Thoracic aorta (tissue), 2 donors: Measurements from ENCODE around the gene PRDM1. TPM values are rescaled to one million over a fixed set of nuclear protein-coding genes. Genes with fewer than 3 reads are reported as not detected.

Experiments used
- ATAC-seq: fragments of 150-250 bp; one replicate; pipeline ENCODE4 v1.8.0; 2017; ENCODE audit warnings: low read depth; ENCODE audit not compliant: insufficient number of reproducible peaks, low FRiP score
- DNase-seq: peaks from one replicate; pipeline ENCODE4 v3.0.0-alpha.2; 2020; ENCODE audit warnings: low spot score
- H3K27ac ChIP-seq, 2 donors: fragments of 200-600 bp; sonication (generic); 1 replicate in 1 of 2; 2 replicates in 1 of 2; pipeline ENCODE4 v1.5.1; 2016; ENCODE audit warnings: mild to moderate bottlenecking in 2 of 2, moderate library complexity in 2 of 2
- H3K27me3 ChIP-seq: fragments of 200-600 bp; sonication (generic); replicated peaks from 2 replicates; pipeline ENCODE4 v1.6.0; 2016; ENCODE audit warnings: mild to moderate bottlenecking; ENCODE audit not compliant: insufficient read depth
- H3K36me3 ChIP-seq: fragments of 200-600 bp; sonication (generic); one replicate; pipeline ENCODE4 v1.5.1; 2016
- H3K4me1 ChIP-seq, 2 donors: fragments of 200-600 bp; sonication (generic); 1 replicate in 1 of 2; 2 replicates in 1 of 2; pipeline versions ENCODE4 v1.5.1 to v1.6.0; 2016; ENCODE audit warnings: low read depth in 2 of 2, mild to moderate bottlenecking in 1 of 2; ENCODE audit not compliant: control insufficient read depth in 1 of 2
- H3K4me3 ChIP-seq: fragments of 200-600 bp; sonication (generic); 2 replicates; pipeline ENCODE4 v1.5.1; 2016; ENCODE audit warnings: mild to moderate bottlenecking
- H3K9me3 ChIP-seq: fragments of 200-600 bp; sonication (generic); 2 replicates; pipeline ENCODE4 v1.5.1; 2016
- total RNA-seq, 2 donors: library from RNA; depleted of rRNA; stranded (reverse); fragments of >200 nt; gene quantifications; one replicate each; pipeline versions ENCODE4 v1.1.0 to v1.2.3, GENCODE V29; 2016
- TF ChIP-seq, protein P1 (sequence below): fragments of 200-600 bp; sonication (generic); IDR thresholded peaks from one replicate; pipeline ENCODE4 v1.5.1; 2019; ENCODE audit warnings: antibody characterized with exemption

Gene PRDM1
- total RNA-seq, 2 donors from 2014 or later, result 4.1 to 7.9 TPM

DNA sequence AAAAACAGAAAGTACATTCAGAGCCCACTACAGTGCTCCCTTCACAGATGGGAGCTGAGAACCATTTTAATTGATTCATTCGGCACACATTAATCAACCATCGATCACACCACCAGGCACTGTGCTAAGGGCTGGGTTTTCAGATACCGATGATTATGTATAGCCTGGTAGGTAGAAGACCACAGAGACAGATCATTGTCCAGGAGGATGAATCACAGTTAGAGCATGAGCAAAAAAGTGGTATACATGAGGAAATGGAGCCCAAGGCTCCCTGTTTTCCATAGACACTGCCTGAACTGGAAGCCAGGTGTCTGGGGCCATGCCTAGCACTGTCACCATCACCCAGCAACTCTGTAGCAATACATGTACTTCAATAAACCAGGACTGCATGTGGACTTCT, 9.0 kb upstream of the PRDM1 start:
- TF ChIP-seq, protein P1, sequence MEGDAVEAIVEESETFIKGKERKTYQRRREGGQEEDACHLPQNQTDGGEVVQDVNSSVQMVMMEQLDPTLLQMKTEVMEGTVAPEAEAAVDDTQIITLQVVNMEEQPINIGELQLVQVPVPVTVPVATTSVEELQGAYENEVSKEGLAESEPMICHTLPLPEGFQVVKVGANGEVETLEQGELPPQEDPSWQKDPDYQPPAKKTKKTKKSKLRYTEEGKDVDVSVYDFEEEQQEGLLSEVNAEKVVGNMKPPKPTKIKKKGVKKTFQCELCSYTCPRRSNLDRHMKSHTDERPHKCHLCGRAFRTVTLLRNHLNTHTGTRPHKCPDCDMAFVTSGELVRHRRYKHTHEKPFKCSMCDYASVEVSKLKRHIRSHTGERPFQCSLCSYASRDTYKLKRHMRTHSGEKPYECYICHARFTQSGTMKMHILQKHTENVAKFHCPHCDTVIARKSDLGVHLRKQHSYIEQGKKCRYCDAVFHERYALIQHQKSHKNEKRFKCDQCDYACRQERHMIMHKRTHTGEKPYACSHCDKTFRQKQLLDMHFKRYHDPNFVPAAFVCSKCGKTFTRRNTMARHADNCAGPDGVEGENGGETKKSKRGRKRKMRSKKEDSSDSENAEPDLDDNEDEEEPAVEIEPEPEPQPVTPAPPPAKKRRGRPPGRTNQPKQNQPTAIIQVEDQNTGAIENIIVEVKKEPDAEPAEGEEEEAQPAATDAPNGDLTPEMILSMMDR, result no peak
- Histone ChIP-seq H3K4me3 (no peak overlapping the region), H3K9me3 (no peaks in the 10 kb centered on the region), H3K27ac (no peak overlapping the region), H3K36me3 (no peaks in the 10 kb centered on the region), H3K27me3 (no peaks in the 10 kb centered on the region), H3K4me1 (no peaks in the 10 kb centered on the region)
- DNase-seq (no peak), ATAC-seq (no peak)

DNA sequence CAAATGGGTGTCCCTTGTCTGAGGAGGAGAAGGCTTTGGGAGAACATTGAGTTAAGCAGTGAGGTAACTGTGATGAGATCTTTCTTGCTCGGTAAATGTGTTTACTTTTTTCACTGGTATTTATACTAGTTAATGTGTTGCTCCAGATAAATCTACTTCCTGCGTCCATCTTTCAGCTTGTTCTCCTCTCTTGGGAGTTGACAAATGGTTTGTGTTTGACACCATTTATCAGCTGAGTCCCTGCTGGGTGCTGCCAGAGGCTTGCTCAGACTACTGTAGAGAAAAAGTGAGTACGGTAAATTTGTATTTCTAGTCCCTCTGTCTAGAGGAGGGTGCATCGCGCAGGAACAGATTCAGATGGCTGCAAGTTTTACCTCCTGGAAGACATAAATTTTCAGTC, 8.3 kb upstream of the PRDM1 start:
- H3K9me3 ChIP-seq, result no peaks in the 10 kb centered on the region
- H3K36me3 ChIP-seq, result no peaks in the 10 kb centered on the region
- TF ChIP-seq, protein P1, result no peak
- DNase-seq (no peak), ATAC-seq (no peak)
- no peak overlapping the region for H3K27ac ChIP-seq
- no peak overlapping the region for H3K4me3 ChIP-seq
- no peaks in the 10 kb centered on the region for H3K27me3 ChIP-seq
- no peaks in the 10 kb centered on the region for H3K4me1 ChIP-seq

DNA sequence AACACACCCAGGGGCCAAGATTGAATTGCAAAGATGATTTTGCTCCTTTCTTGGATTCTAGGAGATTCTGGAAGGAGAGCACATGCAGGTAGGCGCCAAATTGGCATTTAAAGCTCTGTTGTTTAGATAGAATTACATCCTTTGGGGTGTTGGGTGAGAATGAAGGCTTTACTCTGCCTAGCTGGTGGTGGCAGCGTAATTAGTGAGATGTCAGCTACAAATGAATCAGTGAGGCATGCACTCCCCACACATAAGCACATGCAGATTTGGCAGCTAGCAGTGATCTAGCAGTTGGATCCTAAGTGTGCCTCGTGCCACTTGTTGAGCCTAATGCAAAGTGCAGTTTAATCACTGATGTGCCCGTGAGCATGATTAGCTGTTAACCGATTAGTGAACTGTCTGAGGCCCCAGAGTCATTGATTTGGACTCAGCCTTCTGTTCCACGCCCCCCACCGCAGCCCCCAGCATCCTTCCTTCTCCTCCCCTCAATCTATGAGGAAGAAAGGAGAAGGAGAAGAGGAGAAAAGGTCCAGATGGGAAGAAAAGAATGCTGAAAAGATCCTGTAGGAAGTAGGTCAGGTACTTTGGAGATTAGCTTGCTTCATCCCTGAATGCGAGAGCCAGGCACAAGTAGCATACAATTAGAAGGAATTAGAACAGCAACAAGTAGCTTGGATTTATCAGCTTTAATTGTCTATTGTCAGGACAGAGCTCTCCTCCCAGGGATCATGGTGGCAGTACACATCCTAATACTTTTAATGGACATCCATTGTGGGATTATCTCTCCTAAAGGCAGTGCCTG, 6.0 kb upstream of the PRDM1 start:
- DNase-seq (no peak), ATAC-seq (no peak)

DNA sequence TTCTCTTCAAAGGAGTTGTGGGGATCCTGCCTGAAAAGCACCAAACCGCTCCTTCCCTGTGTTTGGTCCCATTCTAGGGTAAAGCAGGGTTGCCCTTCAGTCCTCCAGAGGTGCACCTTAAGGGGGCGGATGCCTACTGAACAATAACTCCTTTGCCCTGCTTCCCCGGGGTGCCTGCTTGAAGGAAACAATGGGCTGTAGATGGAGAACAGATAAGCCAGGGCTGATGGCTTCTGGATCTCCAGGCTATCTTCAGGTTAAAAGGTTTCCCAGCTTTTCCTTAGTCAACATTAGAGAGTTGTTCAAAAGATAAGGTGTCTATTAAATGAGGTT, 5.4 kb upstream of the PRDM1 start:
- ATAC-seq (no peak), DNase-seq (no peak)
- Histone ChIP-seq H3K9me3 (no peaks in the 10 kb centered on the region), H3K36me3 (no peaks in the 10 kb centered on the region), H3K4me3 (no peak overlapping the region), H3K27me3 (no peaks in the 10 kb centered on the region), H3K4me1 (peaks cover 0 to under 1% of the 10 kb centered on the region in 2 donors), H3K27ac (no peak overlapping the region)
- TF ChIP-seq, protein P1, result no peak

More for the DNA sequence above, 6.0 kb upstream of the PRDM1 start:
- no peaks in the 10 kb centered on the region for H3K27me3 ChIP-seq
- TF ChIP-seq, protein P1, result no peak
- no peak overlapping the region for H3K4me3 ChIP-seq
- H3K4me1 ChIP-seq, result no peaks in the 10 kb centered on the region
- no peaks in the 10 kb centered on the region for H3K9me3 ChIP-seq
- H3K27ac ChIP-seq, result no peak overlapping the region
- H3K36me3 ChIP-seq, result no peaks in the 10 kb centered on the region

DNA sequence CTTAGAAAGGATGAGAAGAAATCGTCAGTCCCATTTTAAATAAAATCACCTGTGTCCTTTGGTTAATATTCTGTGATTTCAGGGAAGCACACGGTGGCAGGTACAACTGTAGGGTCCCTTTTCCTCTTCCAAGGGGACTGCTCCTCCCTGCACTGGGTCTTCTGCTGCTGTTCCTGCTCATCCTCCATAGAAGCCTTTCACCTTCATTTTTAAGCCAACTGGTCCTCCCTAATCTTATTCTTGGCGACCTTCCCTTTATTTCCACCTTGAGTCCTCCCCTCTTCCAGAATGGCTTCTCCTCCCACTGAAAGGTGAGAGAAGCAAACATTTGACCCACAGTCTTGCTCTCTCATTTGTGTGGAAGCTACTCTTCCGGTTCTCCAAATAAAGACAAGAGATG, 4.4 kb upstream of the PRDM1 start:
- TF ChIP-seq, protein P1, result no peak
- Histone ChIP-seq H3K27me3 (no peaks in the 10 kb centered on the region), H3K9me3 (no peaks in the 10 kb centered on the region), H3K4me3 (no peak overlapping the region), H3K36me3 (no peaks in the 10 kb centered on the region), H3K4me1 (peaks cover 2 to 10% of the 10 kb centered on the region in 2 donors), H3K27ac (no peak overlapping the region)
- DNase-seq (no peak), ATAC-seq (no peak)
